HG02571 (cell line): ENCODE data around the gene SEBOX.

Source experiments
- ATAC-seq: cut with Tn5 transposase; IDR thresholded peaks from one replicate; pipeline ENCODE4 v1.9.1; 2021; ENCODE audit warnings: mild to moderate bottlenecking, moderate library complexity; ENCODE audit not compliant: unreplicated experiment

Gene SEBOX

GRCh38 chr17:28320215-28321061 is 44.6 kb downstream of the SEBOX start:
- no peak for ATAC-seq

- ATAC-seq: no peak
Observed at GRCh38 chr17:28319598-28319935, 45.4 kb downstream of the SEBOX start.

GRCh38 chr17:28318759-28319597 is 46.0 kb downstream of the SEBOX start, which contains the start of gene TMEM97:
TSS of gene TMEM97 (plus strand) at chr17:28319200. CDS start at chr17:28319240, 40 bp downstream.
- peak; percentile 93 for ATAC-seq

- ATAC-seq: peak; percentile 10
Observed at GRCh38 chr17:28317966-28318758, 46.8 kb downstream of the SEBOX start.

GRCh38 chr17:28317099-28317965 is 47.7 kb downstream of the SEBOX start:
- no peak for ATAC-seq

GRCh38 chr17:28315846-28316705 is 48.9 kb downstream of the SEBOX start:
- ATAC-seq: no peak

GRCh38 chr17:28313841-28314240 is 51.2 kb downstream of the SEBOX start:
- no peak for ATAC-seq
